Vagina (tissue), 2 donors: ENCODE results near the gene BICD2.

Experiments
- CTCF ChIP-seq, 3 experiments: fragments of 450-650 bp in 2 of 3; fragments of 200-600 bp in 1 of 3; sonication (generic) in 1 of 3; IDR thresholded peaks; one replicate each; pipeline ENCODE4 v1.5.1; 2017 to 2019; ENCODE audit warnings: antibody characterized with exemption in 3 of 3, mild to moderate bottlenecking in 2 of 3, moderate library complexity in 2 of 3
- POLR2AphosphoS5 ChIP-seq, 2 donors: sonication (generic); formaldehyde crosslinking; IDR thresholded peaks; one replicate each; pipeline ENCODE4 v1.9.0; 2017; ENCODE audit warnings: antibody characterized with exemption in 2 of 2, mild to moderate bottlenecking in 2 of 2, low read depth in 1 of 2; ENCODE audit not compliant: insufficient read depth in 1 of 2

- TF ChIP-seq CTCF (IDR thresholded peaks at IDR 0.05), result no peak
- TF ChIP-seq POLR2AphosphoS5 (IDR thresholded peaks at IDR 0.05; ENCODE audit: insufficient read depth in 1 of 2, low read depth in 1 of 2), result no peak
Measured at GRCh38 chr9:92740009-92740408, 24.6 kb downstream of the BICD2 start.
